Fibroblast of upper back skin (primary cell): Measurements from ENCODE around the gene PALMD.

Source experiments
- DNase-seq: peaks from one replicate; pipeline ENCODE4 v3.0.0-alpha.2; 2013

PALMD gene

DNA sequence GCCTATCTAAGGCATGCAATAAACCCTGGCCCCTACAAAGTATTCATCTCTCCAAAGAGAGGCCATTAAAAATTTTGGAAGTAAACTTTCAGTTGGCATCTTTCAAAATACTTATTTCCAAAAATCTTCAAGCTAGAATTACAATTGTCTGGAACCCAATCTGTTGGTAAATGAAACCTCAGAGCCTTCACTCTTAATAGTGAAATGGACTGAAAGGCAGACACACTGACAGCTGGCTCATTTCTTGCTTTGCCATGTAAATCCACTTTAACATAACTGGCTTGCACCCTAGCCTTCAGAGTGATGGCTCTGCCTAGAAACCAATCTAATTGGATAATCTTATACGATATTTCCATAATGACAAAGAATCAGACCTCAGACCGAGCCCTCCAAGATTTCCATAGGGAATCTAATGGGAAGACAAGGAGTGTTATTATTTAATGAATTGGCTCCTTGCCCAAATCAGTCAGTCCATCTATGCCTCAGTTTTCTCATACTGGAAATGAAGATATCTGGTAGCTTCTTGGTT lies 9.2 kb upstream of the PALMD start:
- no peak for DNase-seq

DNA sequence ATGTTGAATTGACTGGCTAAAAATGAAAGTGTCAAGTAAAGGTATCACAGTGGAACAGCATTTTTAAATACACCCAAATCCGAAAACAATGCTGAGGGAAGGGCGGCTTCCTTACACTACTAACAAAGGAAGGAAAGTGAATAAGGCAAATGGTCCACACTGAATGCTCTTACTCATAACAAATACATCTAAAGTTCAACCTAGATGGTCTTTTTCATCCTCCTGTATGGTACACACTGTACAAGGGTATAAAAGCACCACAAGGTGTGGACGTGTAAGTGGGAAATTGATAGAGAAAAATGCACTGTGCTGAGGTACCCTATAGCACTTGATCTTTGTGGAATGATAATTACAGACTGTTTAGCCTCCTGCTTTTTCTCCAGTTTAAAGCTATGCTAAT lies 7.1 kb upstream of the PALMD start:
- no peak for DNase-seq

DNA sequence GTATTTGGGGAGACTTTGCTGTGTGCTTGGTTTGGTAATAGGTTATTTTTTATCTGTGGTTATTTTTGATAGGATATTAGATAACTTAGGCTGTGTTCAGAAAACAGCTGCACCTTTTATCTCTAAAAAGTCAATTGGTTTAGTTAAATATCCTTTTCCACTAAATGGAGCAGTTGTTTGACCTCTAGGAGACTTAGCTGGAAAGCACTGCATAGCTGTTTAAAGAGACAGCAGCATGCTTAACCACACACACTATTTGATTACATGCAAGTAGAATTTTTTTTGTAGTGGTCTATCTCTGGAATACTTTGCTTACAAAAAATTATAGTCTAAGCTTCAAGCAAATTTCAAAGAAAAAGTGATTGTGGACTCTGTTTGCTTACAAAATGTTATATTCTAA lies 6.5 kb upstream of the PALMD start:
- DNase-seq: no peak

DNA sequence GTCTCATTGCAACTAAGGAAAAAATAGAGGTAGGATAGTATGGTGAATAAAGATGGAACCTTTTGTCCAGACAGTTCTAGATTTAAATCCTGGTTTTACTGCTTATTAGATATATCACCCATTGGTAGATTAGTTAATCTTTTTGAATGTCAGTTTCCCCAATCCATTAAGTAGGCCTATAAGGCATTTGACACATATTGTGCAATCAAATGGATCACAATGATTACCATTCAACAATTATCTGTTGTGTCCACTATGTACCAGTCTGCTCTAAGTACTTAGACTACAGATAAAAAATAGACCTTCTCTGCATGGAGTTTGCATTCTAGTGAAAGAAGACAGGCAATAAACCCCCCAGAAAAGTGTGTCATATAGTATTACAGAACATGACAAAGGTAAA lies 6.0 kb upstream of the PALMD start:
- DNase-seq: no peak

DNA sequence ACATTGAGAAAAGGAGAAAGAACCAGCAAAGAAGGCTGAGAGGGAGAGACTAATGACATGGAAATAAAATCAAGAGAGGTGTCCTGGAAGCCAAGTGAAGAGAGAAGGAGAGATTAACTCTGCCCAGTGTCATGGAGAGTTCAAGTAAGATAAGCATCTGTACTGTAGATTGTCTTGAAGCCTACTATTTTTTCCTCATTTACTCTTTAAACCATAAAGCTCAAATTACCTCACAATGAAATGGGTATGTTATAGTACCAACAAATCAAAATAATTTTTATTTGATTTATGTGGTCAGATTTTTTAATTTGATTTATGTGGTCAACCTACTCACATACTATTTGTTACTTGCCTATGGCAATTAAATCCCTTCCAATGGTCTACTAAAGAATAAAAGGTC lies 5.2 kb upstream of the PALMD start:
- DNase-seq: no peak

DNA sequence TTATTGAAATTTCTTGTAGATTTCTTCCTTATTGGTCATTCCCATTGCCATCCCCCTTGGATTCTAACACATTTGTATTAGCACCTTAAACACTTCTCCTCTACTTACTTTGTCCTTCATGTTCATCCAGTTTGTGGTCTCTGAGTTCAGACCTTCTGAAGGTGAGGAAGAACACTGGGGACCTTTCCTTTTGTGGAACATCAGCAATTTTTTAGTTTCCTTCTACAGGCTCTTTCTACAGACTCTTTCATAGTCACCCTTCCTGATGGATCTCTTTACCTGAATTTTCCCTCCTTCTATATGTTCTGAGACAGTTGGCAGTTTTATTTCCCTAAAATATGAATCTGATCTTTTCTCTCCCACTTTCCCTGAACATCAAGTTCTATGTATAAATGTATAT lies 4.4 kb upstream of the PALMD start:
- no peak for DNase-seq

DNA sequence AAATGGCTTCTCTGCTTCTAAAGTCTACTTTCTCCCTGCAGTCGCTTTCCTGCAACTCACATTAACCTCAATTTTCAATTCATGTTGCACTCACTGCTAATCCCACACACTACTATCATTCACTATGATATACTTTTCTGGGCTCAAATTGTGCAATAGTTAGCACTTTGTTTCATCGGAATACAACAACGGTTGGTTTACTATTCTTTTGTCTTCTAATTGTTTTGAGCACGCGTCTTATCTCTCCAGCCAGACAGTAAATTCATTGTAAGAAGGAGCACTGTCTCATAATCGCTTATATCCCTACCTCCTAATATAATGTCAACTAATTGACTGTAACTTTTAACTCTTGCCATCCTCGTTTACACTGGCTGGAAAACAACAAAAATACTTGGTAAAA lies 3.9 kb upstream of the PALMD start:
- DNase-seq: no peak

DNA sequence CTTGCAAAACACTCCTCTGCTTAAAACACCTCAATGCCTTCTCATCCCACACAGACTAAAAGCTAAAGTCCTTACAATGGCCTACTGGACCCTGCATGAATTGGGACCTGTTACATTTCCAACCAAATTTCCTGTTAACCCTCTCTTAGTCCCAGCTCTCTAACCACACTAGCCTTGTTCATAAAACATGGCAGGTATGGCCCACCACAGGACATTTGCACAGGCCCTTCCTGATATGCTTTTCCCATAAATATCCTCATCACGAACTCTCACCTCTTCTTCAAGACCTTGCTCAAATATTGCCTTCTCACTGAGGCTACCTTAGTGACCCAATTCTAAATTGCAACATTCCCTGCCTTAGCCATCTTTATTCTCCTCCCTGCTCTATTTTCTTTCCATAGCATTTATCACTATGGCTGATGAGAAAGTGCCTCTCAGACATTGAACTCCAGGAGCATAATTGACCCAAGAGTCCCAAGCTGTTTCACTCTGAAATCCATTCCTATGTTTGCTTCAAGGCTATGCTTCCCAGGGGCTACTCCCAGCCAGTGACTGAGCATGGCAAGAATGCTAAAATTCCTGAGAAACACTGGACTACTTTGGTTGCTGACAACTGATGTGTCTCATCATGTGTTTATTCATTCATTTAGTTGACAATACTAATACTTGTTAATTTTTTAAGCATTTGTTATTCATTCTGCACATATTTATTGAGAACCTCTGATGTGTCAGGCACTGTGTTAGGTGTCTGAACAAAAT lies 2.7 kb upstream of the PALMD start:
- DNase-seq: peak; percentile 43

DNA sequence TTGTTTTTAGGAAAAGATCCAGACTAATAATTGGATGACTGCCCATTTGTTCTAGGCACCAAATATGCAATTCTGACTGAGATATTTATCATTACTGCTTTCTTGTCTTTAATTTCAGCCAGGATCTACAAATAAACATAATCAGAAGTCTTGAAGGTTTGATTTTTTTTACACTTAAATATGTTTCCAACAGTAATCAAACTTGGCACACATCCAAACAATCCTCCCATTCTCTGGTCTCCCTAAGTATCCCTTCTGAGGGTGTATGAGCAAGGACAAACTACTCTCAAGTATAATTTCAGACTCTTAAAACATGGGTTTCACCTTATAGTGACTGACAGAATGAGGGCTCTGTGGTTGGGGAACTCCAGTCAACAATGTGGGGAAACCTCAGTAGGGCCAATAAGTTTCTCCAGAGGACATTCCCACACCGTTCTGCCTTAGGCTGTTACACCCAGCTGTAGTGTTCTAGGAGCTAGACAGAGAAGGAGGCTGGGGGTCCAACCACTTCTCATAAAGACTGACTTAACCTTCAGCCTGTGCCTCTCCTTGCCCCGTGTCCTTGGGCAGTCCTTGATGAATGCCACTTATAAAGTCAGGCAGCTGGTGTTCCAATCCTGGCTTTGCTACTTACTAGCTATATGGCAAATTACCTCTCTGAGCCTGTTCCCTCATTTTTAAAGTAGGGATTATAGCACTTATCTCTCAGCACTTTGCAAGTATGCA lies 1.5 kb upstream of the PALMD start:
- DNase-seq: no peak

DNA sequence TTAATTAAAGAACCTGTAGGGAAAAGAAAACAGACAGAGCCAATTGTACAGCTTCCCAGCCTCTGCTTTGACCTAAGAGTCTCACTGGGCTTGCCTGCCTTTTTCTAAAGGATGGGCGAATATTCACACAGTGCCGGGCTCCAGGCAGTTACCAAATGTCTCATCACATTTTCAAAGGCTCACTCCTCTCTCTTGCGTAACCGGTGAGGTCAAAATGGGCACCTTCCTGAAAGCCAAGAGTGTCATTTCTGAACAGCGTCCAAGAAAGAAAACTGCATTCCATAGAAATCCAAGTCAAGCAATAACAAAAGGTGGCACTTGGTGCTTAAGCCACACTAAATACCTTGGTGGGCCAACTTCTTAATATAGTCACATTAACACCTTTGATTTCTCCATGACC lies 710 bp upstream of the PALMD start:
- DNase-seq: peak; percentile 48

DNA sequence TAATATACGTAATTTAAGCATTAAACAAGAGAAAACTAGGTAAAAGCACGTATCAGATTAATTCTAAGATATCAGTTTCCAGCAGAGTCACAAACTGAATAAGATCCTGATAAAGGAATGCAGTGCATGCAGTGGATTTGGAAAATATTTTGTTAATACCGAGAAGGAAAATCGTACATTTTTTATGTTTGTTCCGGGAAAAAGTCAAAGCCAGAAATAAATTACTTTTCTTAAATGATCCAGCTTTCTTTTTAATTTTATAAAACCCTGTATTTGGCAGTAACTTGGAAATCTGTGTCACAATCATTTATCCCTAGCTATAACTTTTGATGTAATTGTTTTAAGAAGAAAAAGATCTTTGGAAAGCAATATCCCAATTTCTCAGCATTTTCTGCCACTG lies 955 bp downstream of the PALMD start:
- DNase-seq: no peak

DNA sequence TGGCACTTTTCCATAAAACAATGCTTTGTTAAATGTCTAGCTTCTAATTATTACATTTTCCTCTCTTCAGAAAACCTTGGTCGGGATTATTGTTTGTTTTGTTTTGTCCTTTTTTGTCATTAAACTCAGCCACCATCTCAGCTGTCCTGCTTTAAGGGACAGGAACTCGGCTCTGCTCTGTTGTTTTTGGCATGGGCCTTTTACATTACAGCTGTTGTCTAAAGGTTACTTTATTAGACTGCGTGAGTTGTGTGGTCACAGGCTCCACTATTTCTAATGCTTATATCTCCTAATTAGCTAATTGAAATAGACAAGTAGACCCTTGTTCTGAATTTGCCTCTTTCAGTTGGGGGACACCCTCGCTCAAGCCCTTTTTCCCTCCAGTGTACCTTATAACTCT lies 1.6 kb downstream of the PALMD start:
- no peak for DNase-seq

DNA sequence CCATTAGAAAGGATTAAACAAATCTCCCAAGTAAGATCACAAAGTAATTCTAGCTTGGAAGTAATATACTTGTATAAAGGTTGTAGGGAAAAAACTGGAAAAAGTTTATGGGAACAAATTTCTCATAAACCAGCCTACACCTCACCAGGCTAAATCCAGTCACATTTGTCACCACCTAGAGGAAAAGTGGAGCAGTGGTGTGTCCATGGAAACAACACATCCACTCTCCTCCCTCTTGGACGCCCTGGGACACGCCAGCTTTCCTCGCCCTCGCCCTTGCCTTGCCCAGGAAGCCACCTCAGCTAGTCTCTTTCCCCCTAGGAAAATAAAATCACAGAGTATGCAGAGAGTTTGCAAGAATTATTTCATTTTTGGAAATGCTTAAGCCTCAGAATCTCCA lies 2.2 kb downstream of the PALMD start:
- DNase-seq: no peak

DNA sequence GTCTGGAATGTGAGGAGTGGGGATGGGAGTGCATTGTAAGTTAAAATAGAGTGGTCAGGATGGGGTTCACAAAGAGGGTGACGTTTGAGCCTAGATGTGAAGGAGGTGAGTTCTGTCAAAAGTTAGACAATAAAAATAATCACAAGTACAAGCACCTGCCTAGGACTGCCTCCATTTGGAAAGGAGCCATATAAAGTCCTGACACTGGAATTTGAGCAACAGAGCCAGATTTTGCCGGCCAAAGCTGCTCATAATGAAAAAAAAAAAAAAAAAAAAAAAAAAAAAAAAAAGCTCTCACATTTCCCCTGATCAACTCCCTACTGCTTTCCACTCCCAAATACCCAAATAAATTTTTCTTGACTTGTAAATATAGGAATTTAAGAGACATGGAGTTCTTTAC lies 4.1 kb downstream of the PALMD start:
- no peak for DNase-seq

DNA sequence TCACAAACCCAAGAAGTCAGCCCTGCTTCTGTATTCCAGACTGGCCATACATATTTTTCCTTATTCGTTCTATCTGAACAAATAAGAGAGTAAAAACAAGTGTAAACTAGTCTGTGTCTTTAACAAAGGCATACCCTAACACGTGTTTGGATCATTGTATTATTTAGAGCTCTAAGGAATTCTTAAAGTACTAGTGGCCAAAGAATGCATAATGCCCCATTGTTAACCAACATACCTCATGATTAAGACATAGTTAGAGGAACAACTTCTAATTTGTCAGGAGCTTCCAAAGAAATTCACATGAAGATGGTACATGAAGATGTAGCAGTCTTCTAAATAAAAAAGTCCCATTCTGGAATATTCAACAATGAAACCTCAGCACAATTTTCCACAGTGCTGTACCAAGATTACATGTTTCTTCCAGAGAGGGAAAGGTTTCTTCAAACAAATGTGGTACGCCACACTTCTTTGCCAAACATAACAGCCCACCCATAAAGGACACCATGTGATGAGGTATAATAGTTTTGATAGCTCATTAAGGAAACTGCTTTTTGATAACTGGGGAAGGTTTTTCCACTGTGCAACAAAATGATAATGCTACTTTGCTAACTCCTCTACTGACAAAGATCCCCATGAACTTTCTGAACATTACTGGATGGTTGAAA lies 5.0 kb downstream of the PALMD start:
- DNase-seq: peak; percentile 21

DNA sequence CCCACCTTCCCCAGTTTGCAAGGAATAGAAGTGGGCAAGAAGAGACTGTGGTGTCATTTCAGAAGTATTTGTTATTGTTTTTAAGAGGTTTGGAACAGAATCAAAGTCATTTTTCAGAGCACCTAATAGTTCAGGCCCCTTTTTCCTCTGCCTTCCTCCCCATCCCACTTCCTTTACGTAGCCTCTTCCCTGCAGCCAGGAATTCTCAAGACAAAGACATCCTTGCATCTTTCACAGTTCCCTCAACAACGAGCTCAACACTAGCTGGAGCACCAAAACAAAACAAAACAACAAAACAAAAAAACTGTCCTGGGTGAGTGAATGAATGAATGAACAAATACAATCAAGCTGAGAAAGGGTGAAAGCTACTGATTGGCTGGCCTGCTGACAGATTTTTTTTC lies 7.0 kb downstream of the PALMD start:
- DNase-seq: peak; percentile 59

DNA sequence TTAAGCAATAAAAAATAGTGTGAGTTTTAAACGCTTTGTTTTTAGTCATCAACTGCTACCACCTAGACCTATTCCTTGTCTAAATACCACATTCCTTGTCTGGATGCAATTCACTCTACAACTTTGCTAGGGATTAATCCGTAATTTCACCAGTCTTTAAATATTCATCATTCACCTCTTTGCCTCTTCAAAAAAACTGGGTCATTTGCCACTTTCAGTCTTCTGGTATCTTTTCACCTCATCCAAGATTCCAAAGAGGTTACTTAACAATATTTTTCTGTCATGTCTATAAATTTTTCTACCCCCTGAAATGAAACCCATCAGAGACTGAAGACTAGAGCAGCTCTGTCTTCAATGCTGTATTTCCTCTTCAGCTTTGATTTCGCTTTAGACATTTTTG lies 9.5 kb downstream of the PALMD start:
- peak; percentile 45 for DNase-seq

DNA sequence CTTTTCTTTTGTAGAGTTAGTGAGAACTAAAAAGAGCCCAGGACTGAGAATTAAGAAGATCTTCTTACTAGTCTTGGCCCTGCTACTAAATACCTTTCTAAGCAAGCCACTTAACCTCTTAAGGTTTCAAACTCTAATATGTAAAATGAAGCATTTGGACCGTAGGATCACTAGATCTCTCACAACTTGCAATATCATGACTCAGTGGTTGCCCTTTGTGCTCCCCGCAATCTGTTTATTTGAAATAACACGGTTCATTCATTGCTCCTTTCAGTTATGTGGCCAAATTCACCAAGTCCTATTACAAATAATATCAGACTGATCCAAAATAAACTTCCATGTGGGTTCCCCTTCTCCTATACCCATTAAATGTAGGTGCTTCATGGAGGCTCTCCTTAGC lies 10.8 kb downstream of the PALMD start:
- DNase-seq: no peak

DNA sequence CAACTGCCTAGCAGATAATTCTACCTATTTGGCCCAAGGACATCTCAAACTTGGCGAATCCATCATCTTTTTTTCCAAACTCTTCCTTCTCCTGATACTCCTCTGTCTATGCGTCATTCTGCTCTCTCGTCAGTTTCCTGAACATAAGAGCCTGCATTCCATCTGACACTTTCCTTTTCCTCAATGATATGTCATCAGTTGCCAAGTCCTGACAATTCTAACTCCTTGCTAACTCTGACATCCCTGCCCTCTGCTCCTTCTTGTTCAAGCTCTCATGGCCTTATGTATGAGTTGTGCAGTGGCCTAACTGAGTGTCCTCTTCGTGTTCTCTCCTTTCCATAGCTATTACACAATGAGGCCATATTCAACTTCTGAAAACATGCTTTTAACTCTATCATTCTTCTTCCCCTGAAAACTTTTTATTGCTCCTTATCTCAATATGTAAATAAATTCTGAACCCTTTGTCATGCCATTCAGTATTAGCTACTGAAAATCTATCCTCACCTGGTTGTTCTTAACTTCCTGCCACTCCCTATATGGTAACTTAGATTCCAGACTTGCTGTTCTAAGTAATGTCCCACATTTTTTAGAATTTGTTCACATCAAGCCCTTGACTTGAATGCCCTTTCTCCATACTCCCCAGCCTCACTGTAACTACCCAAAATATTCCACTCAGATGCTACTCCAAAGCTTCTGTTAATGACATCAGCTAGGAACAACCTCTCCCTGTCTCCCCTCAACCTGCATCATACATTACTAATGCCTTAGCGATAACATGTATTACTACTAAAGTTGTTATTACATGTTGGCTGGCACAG lies 11.5 kb downstream of the PALMD start:
- DNase-seq: no peak

DNA sequence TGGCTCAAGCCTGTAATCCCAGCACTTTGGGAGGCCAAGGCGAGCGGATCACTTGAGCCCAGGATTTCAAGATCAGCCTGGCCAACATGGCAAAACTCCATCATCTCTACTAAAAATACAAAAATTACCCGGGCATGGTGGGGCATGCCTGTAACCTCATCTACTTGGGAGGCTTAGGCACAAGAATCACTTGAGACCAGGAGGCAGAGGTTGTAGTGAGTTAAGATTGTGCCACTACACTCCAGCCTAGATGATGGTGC lies 12.0 kb downstream of the PALMD start:
- no peak for DNase-seq

DNA sequence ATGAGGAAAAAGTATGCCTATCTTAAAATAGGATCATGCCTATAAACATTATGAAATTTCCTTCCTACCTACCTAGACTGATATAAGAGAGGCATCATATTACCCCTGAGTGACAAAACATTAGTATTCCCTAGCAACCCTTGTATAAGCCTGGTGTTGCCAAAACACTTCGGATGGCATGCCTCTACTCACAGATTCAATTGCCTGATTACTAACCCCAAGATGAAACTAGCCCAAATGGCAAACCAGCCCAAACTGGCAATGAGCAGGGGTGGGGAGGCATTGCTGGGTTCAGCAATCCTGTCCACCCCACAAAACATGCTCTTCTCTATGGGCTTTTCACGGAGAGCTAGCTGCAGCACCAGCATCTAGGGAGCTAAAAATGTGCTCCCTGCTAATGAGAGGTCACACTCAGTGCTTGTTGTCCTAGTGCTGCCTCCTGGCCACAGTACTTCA lies 13.9 kb downstream of the PALMD start:
- DNase-seq: no peak

DNA sequence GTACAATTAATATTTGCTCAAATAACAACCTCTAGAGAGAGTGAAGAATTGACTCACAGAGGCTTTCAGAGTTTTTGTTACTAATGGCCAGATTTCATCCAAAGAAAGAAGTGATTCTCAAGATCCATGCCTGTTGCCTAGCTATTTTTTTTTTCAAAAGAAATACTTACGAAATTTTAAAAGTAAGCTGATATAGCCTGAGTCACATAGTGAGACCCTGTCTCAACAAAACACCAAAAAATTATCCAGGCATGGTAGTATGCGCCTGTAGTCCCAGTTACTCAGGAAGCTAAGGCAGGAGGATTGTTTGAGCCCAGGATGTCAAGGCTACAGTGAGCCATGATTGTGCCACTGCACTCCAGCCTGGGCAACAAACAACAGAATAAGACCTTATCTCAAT lies 14.6 kb downstream of the PALMD start:
- no peak for DNase-seq

DNA sequence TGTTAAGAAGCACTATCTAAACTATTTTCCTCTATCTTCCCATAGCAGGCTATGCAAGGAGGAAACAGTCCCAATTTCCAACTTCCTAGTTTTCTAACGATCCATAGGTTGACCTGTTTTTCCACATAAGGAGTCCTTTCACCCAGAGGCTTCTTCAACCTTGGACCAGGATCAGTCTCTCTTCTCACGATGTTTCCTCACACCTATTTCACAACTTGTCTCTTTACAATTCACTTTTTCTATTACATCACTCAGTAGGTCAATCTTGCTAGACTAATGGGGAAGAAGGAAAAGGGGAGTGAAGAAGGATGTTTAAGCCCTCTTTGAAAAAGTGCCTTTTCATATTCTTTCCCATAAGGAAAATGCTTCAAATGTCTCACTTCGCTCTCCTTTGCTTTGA lies 15.9 kb downstream of the PALMD start:
- DNase-seq: no peak
